HG03060 (cell line): ENCODE results near the gene CCDC192.

ENCODE experiments used
- ATAC-seq: cut with Tn5 transposase; IDR thresholded peaks from one replicate; pipeline ENCODE4 v1.9.1; 2021; ENCODE audit warnings: low read depth, moderate number of reproducible peaks; ENCODE audit not compliant: unreplicated experiment

The CCDC192 gene

GRCh38 chr5:127805448-127805847 is 102.3 kb downstream of the CCDC192 start:
- no peak for ATAC-seq

- ATAC-seq: no peak
Observed at GRCh38 chr5:127806776-127807175, 103.6 kb downstream of the CCDC192 start.

- ATAC-seq: no peak
Observed at GRCh38 chr5:127809533-127809932, 106.3 kb downstream of the CCDC192 start.

GRCh38 chr5:127810017-127810416 is 106.8 kb downstream of the CCDC192 start:
- ATAC-seq: no peak

- ATAC-seq: no peak
Observed at GRCh38 chr5:127810707-127811490, 107.7 kb downstream of the CCDC192 start.

GRCh38 chr5:127812570-127812969 is 109.4 kb downstream of the CCDC192 start:
- ATAC-seq: no peak

GRCh38 chr5:127813633-127814587 is 110.7 kb downstream of the CCDC192 start:
- ATAC-seq: no peak

GRCh38 chr5:127814588-127814973 is 111.4 kb downstream of the CCDC192 start:
- no peak for ATAC-seq

- peak; percentile 92 for ATAC-seq
Observed at GRCh38 chr5:127820910-127821553, 117.8 kb downstream of the CCDC192 start.

GRCh38 chr5:127821896-127822295 is 118.7 kb downstream of the CCDC192 start:
- no peak for ATAC-seq

GRCh38 chr5:127824126-127824525 is 120.9 kb downstream of the CCDC192 start:
- no peak for ATAC-seq

GRCh38 chr5:127826011-127826410 is 122.8 kb downstream of the CCDC192 start:
- ATAC-seq: no peak

GRCh38 chr5:127827451-127827850 is 124.3 kb downstream of the CCDC192 start:
- no peak for ATAC-seq

GRCh38 chr5:127830157-127830556 is 127.0 kb downstream of the CCDC192 start:
- ATAC-seq: no peak

- no peak for ATAC-seq
Observed at GRCh38 chr5:127830829-127831598, 127.8 kb downstream of the CCDC192 start.

GRCh38 chr5:127832067-127832466 is 128.9 kb downstream of the CCDC192 start:
- no peak for ATAC-seq

GRCh38 chr5:127834094-127834531 is 130.9 kb downstream of the CCDC192 start:
- peak; percentile 80 for ATAC-seq

GRCh38 chr5:127834554-127834953 is 131.4 kb downstream of the CCDC192 start:
- no peak for ATAC-seq

- no peak for ATAC-seq
Observed at GRCh38 chr5:127838661-127839060, 135.5 kb downstream of the CCDC192 start.

GRCh38 chr5:127839072-127839471 is 135.9 kb downstream of the CCDC192 start:
- ATAC-seq: no peak
